GM18870 (cell line): Measurements from ENCODE around the gene XYLT2.
"Not testable (repeated sequence)": the region's sequence is repeated elsewhere in the genome, so short reads cannot be mapped to it uniquely, and the experiment has no call there.

Experiments used
- ATAC-seq: cut with Tn5 transposase; IDR thresholded peaks from one replicate; pipeline ENCODE4 v1.9.1; 2021; ENCODE audit warnings: moderate library complexity; ENCODE audit not compliant: unreplicated experiment

Gene XYLT2

DNA sequence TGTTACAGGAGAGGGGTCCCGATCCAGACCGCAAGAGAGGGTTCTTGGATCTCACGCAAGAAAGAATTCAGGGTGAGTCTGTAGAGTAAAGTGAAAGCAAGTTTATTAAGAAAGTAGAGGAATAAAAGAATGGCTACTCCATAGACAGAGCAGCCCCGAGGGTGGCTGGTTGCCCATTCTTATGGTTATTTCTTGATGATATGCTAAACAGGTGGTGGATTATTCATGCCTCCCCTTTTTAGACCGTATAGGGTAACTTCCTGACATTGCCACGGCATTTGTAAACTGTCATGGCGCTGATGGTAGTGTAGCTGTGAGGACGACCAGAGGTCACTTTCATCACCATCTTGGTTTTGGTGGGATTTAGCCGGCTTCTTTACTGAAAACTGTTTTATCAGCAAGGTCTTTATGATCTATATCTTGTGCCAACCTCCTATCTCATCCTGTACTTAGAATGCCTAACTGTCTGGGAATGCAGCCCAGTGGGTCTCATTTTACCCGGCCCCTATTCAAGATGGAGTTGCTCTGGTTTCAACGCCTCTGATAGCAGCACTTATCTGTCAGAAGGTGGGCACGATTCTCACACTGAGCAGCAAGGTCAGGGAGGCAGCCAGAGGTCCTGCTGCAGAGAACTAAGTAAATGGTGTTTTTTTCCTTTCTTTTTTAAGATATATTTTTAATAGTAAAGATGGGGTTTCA, 26.5 kb upstream of the XYLT2 start:
- ATAC-seq = no peak

DNA sequence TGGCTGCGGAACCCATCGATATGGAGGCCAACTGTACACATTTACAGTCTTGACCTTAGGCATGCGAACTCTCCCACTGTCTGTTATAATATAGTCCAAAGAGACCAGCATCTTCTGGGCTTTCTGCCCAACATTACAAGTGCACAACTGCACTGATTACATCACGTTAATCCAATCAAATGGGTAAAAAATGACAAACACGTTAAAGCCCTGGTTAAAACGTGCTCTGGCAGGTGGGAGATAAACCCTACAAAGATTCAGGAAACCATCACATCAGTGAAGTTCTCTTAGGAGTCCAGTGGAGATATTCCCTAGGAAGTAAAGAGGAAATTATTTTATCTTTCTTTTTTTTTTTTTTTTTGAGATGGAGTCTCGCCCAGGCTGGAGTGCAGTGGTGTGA, 23.7 kb upstream of the XYLT2 start:
- no peak for ATAC-seq

DNA sequence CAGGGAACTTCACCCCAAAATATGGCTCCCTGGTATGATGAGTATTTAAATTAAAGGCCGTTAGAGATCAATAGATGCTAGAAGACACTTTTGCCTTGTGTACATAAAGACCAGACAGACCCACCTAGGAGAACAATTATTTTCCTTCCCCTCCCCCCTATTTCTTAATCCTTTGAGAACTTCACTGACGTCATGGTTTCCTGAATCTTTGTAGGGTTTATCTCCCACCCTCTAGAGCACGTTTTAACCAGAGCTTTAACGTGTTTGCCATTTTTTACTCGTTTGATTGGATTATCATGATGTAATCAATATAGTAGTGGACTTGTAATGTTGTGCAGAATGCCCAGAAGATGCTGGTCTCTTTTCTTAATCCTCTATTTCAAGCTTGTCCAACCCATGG, 22.9 kb upstream of the XYLT2 start:
- no peak for ATAC-seq

DNA sequence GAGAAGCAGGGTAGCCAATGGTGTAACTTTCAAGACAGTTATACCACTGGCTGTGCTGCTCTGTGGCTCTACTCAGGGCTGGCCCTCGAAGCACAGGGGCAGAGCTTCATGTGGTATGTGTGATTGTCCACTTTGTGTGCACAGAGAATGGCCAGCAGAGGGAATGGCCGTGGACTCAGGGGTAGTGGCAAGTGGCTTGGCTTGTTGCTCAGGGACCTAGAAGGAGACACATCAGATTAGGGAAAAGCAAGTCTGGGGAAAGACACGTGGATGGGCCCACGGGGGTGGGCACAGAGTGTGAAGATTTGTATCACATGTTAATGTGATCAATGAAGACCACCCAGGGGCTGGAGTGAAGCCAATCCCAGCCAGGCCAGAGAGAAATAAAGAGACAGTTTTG, 20.0 kb upstream of the XYLT2 start:
- no peak for ATAC-seq

DNA sequence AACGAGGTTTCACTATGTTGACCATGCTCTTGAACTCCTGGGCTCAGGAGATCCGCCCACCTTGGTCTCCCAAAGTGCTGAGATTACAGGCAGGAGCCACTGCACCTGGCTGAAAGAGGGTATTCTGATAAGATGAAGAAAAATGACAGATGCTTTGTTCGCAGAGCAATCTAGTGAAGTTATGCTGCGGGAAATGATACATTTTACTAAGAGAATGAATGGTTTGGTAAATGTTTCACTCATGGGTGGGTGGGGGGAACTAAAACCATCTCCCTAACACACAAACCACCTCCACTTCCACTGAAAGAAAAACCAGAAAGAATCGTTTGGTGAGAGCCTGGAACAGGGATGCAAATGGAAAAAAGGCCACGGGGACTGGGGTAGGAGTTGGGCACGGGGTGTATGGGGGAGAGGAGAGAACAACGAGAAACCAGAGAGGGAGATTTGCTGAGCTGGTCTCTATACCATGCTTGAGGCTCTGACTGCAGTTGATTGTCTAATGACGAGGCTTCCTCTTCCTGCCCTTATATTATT, 19.0 kb upstream of the XYLT2 start:
- no peak for ATAC-seq

DNA sequence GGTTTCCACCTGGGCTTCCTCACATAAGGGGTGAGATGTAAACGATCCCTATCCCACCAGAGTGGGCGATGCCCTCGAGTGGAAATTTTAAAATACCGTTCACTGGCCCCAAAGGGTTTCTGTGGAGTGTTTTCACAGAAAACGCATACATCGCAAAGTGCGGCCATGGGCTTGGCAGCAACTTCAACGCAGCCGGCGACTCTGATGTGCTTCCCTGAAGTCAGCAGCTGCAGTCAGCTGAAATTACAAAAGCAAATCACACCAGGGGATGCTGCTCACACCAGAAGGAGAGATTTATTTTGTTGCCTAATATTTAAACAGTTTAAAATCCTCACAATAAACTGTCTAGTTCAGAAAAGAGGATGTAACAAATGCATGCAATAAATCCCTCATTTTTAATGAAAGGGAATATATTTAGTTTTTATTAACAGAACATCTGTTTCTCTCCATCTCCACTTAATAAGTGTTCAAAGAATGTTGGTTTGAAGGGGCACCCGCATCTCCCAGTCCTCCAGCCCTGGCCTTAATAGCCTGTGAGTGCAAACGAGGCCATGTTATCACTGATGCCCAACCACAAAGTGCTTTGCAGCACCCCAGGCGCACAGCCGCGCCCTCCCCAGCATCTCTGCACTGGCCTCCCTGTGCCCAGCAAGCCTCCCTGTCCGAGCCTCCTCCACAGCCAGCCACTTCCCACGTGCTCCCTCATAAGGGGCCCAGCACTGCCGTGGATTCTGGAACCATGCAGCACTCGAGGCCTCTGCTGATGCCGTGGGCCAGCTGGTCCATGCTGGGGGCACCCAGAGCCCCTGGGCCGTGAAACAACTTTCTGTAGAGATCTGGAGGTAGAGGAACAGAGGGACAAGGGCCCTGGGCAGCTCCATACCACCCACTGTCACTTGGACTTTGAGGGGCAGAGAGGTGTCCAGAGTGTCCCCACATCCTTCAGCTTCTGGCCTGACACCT, 17.3 kb upstream of the XYLT2 start:
- no peak for ATAC-seq

DNA sequence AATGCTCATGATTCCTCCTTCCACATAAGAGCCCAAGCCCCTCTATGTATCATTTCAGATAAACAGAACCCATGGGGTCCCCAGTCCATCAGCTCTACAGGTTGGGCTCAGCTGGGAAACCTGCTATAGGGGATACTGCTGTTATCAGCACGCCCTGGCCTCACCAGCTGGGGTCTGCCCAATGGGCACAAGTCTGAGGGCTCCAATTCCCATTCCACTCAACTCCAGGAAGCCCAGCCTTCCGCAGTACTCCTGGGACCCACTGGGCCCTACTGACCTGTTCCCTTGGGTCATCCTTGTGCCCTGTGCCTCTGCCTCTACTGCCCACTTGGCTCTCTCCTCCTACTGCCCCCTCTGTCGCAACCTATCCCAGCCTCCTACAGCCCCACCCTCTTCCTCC, 16.2 kb upstream of the XYLT2 start:
- no peak for ATAC-seq

DNA sequence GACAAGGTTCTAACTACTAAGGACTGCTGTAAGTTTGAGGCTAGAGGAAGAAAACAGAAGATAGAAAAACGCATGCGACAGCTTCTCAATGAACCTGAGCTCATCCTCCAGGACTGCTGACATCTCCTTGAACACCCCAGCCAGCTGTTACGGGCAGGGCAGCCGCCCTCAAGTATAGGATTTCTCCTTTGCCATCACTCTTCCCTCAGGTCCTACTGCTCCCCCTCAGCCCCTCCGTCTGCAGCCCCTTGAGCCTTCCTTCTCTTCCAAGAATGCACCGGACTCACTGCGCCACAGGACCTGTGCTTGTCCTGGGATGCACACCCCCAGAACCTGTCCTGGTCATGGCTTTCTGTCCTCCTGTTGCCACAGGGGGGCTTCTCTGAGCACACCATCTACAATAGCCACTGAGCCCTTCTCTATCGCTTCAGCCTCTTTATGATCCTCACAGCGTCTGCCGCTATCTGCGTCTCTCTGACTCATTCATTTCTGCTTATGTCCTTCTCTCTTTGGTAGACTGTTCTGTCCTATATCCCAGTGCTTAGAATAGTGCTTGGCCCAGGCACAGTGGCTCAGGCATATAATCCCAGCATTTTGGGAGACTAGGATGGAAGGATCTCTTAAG, 15.7 kb upstream of the XYLT2 start:
- ATAC-seq = no peak

DNA sequence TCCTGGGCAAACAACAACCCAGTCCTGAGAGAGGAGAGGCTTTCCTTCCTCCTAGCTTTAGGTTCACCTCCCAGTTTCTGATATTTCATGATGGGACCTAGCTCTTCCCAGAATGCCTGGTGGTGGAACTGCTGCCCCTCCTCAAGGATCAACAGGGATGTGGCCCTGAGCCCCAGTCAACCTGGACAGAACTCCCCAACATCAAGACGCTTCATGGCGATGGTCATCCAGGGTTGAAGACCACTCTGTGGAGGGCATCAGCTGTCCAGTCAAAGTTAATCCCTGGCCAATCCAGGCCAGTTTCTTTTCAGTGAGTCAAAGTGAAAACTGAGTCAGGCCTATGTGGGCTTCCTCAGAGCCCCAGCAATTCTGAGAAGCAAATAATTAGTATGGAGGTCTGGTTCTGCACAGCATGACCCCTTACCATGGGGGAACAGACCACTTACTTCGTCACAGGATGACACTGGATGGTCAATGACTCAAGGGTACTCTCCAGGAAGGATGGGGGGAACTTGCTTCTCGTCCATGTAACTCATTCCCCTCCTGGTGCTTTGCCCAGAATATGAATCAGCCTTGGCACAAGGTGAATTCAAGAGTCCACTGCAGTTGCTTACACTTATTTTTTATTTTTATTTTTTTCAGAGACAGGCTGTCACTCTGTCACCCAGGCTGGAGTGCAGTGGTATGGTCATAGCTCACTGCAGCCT, 14.7 kb upstream of the XYLT2 start:
- no peak for ATAC-seq

DNA sequence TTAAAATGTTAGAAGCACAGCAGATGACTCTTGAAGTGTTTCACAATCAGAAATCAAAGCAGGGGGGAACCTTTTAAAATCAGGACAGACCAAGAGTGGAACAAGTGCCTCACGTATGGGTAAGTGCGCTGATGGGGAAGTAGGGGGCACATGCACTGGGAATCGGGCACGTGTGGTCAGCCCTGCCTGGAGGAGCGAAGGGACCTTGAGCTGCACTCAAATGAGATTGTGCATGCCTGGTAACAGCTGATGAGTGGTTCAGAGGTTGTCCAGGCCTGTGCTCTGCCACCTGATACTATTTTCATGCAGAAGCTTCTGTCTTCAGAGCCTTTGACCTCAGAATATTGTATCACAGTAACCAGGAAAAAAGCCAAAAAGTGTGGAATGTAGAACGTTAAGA, 13.7 kb upstream of the XYLT2 start:
- ATAC-seq = no peak

DNA sequence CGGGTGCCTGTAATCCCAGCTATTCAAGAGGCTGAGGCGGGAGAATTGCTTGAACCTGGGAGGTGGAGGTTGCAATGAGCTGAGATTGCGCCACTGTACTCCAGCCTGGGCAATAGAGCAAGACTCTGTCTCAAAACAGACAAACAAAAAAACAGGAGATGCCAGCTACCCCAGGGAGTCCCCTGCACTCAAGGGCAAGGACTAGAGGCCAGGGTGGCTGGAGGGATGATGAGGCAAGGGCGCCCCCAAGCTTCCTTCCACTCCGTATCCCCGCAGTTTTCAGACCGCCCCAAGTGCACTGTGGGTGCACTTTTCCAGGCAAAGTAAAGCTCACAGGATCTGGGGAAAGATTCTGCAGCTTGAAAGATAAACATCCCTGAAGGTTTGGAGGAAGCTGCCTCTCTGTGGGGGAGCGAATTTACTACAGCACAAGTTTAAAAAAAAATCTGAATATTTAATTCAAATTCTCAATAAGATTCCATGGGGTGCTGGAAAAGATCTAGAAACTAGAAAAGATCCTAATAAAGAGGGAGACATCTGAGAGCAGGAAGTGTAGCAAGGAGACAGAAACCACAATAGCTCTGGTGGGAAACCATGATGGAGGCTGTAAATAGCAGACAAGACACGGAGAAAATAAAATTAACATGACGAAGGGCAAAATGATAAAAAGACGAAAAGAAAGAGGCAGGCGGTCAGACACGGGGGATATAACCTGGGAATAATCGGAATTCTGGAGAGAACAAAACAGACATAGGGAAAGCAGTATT, 12.5 kb upstream of the XYLT2 start:
- ATAC-seq = not testable (repeated sequence)

DNA sequence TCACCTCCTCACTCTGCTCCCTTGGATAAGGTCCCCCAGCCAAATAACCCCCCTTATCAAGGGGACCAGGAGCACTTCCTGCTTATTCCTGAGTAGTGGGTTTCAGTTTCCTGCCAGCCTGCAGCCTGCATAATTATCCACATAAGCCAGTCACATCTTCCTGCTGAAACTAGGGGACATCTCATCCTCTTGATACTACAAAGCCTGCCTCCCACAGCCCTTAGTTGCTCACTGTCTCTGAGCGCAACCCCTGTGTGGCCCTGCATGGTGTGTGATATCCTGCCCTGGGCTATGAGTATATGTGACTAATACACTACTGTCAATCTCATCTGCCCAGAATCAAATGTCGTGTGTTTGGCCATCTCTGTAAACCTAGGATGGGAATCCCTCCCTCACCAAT, 8.0 kb upstream of the XYLT2 start:
- ATAC-seq = no peak

DNA sequence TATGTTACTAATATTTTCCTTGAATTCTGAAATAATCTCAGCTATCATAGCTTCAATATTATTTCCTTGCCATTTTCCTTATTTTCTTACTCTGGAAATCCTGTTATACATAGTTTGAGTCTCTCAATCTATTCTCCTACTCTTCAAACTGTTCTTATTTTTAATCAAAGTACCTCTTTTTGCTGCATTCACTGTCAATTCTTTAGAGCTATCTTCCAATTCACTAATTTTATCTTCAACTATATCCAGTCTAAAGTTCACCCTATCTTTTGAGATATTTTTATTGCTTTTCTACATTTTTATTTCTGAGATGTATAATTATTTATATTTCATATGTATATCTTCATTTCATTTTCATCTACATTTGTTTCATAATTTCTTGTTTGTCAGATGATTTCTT, 7.3 kb upstream of the XYLT2 start:
- ATAC-seq = no peak

DNA sequence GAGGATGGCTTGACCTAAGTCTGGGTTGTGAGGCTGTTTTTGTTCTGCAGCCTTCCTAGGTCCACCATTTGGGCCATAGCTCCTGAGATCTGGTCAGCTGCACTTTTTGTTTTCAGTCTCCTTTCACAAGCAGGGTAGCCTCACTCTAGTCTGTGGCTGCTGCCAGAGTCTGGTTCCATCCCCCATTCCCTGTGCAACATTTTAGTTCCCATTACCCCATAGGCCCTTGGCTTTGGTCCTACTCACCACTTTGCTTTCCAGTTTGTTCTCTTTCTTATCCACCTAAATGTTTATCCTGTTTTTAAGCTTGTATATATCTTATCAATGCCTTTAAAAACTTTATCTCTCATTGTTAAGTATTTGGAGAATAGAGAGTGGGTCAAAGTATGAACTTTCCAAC, 6.5 kb upstream of the XYLT2 start:
- no peak for ATAC-seq

DNA sequence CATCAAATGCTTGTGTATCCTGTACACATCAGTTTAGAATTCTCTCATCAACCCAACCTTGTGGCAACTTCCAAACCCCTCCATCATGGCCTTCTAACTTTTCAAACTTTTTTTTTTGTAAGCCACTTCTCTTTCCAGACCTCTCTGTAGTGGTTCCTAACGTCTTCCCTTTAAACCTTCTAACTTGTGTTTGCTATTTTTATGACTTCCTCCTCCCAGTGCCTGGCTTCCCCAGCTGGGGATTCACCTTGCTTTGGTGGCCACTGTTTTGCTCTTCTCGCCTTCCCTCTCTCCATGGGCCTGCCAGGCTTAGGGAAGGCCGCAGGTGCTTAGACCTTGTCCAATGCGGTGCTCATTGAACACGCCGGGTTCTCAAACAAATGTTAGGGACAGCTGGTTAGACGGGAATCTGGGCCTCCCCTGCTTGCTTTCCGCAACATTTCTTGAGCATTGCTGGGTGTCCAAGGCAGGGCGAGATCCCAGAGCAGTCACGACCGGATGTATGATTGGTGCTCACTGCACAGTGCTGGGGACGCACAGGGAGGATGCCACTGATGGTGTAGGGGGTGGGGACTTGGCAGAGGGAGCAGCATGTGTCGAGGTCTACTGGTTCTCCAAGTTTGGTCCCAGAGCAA, 1.1 kb upstream of the XYLT2 start:
- no peak for ATAC-seq

DNA sequence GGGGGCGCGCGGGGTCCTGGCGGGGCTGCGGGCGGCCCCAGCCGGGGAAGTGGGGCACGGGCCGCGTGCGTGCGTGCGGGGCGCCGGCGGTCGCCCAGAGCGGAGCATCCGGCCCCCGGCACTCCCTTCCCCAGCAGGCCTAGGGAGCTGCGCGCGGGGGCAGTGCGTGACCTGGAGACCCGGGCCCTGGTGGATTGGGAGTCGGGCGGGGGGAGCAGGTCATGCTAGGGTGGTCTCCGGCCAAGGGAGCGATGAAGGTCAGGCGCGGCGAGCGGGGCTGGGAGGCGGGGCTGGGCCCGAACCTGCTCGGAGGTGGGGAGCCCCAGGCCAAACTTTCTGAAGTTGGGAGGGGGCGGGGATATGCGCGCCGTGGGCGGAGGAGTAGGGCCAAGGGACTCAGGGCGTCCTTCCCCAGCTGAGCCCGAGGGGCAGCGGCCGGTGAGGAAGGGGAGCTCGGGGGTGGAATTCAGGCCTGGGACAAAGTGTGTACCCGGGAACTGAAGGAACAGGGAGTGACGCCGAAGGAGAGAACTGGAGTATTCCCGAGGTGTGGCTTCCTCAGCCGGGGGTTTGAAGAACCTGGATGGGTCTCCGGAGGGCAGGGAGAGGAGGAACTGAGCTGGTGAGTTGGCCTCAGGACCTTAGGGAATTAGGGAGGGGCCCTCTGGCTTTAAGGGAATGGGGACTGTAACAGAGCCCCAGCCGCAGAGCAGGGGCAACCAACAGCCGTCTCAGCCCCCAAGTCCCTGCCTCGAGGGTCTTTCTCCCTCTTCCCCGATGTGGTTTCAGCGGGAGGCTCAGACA, 589 bp downstream of the XYLT2 start:
- no peak for ATAC-seq

DNA sequence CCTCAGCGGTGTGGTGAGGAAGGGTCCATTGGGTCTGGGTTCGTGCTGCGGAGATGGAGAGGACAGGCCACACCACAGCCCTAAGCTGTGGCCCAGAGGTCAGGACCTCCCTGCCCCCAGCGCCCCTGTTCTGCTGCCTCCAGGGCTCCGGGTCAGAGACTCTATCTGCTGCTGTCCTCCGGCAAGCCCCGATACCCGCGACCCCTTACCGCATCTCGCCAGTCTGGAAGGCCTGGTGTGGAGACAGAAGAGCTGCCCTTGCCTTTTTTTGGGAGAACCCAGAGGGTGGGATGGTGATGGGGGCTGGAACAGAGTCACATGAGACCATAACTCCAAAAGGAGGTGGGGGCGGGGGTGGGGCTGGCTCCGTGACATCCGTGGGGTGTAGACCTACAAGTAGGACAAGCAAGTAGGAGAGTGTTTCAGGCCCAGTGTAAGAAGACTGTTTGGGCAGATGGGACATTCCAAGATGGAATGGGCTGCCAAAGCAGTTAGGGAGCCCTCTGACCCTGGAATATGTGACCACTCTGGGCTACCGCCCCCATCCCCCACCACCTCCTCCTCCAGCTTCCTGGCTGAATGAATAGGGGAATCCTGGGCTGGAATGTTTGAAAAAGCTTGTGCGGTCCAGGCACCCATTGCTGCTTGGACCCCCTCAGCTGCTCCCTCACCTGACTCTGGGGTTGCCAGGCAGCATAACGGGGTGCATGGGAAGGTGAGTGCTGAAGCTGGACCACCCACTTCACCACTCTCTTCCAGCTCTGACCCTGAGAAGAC, 1.4 kb downstream of the XYLT2 start:
- ATAC-seq = no peak

DNA sequence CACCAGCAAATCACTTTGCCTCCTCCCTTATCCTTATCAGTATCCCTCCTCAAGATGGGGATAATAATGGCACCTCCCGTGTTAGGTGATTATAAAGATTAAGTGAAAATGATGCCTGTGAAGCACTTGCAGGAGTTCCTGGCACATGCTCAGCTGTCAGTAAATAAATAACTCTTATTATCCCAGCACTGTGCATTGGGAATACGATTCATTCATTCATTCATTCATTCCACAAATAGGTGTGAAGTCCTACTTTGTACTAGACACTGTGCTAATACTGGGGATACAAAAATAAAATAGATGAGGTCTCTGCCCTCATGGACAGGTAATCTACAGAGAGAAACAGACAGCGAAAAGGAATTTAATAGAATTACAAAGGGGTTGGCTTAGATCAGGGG, 2.0 kb downstream of the XYLT2 start:
- no peak for ATAC-seq
